Measurements from ENCODE around the gene TMEM175. TPM values are rescaled to one million over a fixed set of nuclear protein-coding genes. Genes with fewer than 3 reads are reported as not detected.
A peak's percentile ranks its signal among the peaks of the same experiment; 100 is the strongest.

The TMEM175 gene
- total RNA-seq, 1 experiment from 2014 or later = 18.8 TPM

GRCh38 chr4:929096-929765 lies 3.0 kb upstream of the TMEM175 start:
- Mint-ChIP-seq H3K9me3 (ENCODE audit: low read depth, unreplicated experiment) (no peaks in the 10 kb centered on the region), H3K4me3 (ENCODE audit: low read depth, unreplicated experiment) (no peak overlapping the region), H3K4me1 (ENCODE audit: low read depth, unreplicated experiment) (peaks cover 9% of the 10 kb centered on the region), H3K36me3 (ENCODE audit: insufficient read depth, unreplicated experiment) (peaks cover 28% of the 10 kb centered on the region), H3K27me3 (ENCODE audit: unreplicated experiment) (no peaks in the 10 kb centered on the region), H3K27ac (ENCODE audit: unreplicated experiment) (no peak overlapping the region)
- no TSS peak for BruUV-seq (replicated peaks)
- no peak for DNase-seq
- intact Hi-C loops (cut with micrococcal nuclease; ENCODE audit: unreplicated experiment) = no loop called here
- TF ChIP-seq CTCF (IDR thresholded peaks at IDR 0.05; ENCODE audit: unreplicated experiment) = no peak
- CTCF ChIA-PET = interaction anchor here (1.0 kb wide), 1 partner anchor 58 kb away, joined by 4 read pairs; the partner anchor contains the start of gene IDUA

- intact Hi-C loops (cut with micrococcal nuclease; ENCODE audit: unreplicated experiment) = no loop called here
- CTCF ChIA-PET = interaction anchor here (1.0 kb wide), 1 partner anchor 57 kb away, joined by 4 read pairs; the partner anchor contains the start of gene IDUA
- H3K4me1 Mint-ChIP-seq (ENCODE audit: low read depth, unreplicated experiment) = peaks cover 9% of the 10 kb centered on the region
- peaks cover 28% of the 10 kb centered on the region for H3K36me3 Mint-ChIP-seq (ENCODE audit: insufficient read depth, unreplicated experiment)
- H3K9me3 Mint-ChIP-seq (ENCODE audit: low read depth, unreplicated experiment) = no peaks in the 10 kb centered on the region
- no TSS peak for BruUV-seq (replicated peaks)
- no peak for DNase-seq
- H3K27ac Mint-ChIP-seq (ENCODE audit: unreplicated experiment) = peak overlapping the region; percentile 57
- TF ChIP-seq CTCF (IDR thresholded peaks at IDR 0.05; ENCODE audit: unreplicated experiment) = no peak
- H3K4me3 Mint-ChIP-seq (ENCODE audit: low read depth, unreplicated experiment) = peak overlapping the region; percentile 84
- H3K27me3 Mint-ChIP-seq (ENCODE audit: unreplicated experiment) = no peaks in the 10 kb centered on the region
Measured at GRCh38 chr4:930028-930551, 2.2 kb upstream of the TMEM175 start.

- BruUV-seq (replicated peaks) = TSS peak; percentile 69
- no peaks in the 10 kb centered on the region for H3K9me3 Mint-ChIP-seq (ENCODE audit: low read depth, unreplicated experiment)
- CTCF ChIA-PET = no interaction called here
- H3K36me3 Mint-ChIP-seq (ENCODE audit: insufficient read depth, unreplicated experiment) = peaks cover 28% of the 10 kb centered on the region
- intact Hi-C loops (cut with micrococcal nuclease; ENCODE audit: unreplicated experiment) = no loop called here
- peak overlapping the region; percentile 84 for H3K4me3 Mint-ChIP-seq (ENCODE audit: low read depth, unreplicated experiment)
- peak overlapping the region; percentile 57 for H3K27ac Mint-ChIP-seq (ENCODE audit: unreplicated experiment)
- TF ChIP-seq CTCF (IDR thresholded peaks at IDR 0.05; ENCODE audit: unreplicated experiment) = no peak
- H3K4me1 Mint-ChIP-seq (ENCODE audit: low read depth, unreplicated experiment) = peaks cover 9% of the 10 kb centered on the region
- DNase-seq = no peak
- no peaks in the 10 kb centered on the region for H3K27me3 Mint-ChIP-seq (ENCODE audit: unreplicated experiment)
Measured at GRCh38 chr4:930827-931193, 1.4 kb upstream of the TMEM175 start.

- TF ChIP-seq CTCF (IDR thresholded peaks at IDR 0.05; ENCODE audit: unreplicated experiment) = no peak
- H3K4me1 Mint-ChIP-seq (ENCODE audit: low read depth, unreplicated experiment) = peaks cover 9% of the 10 kb centered on the region
- peak; percentile 7 for DNase-seq
- peaks cover 28% of the 10 kb centered on the region for H3K36me3 Mint-ChIP-seq (ENCODE audit: insufficient read depth, unreplicated experiment)
- no peaks in the 10 kb centered on the region for H3K9me3 Mint-ChIP-seq (ENCODE audit: low read depth, unreplicated experiment)
- intact Hi-C loops (cut with micrococcal nuclease; ENCODE audit: unreplicated experiment) = no loop called here
- no peaks in the 10 kb centered on the region for H3K27me3 Mint-ChIP-seq (ENCODE audit: unreplicated experiment)
- no TSS peak for BruUV-seq (replicated peaks)
- H3K4me3 Mint-ChIP-seq (ENCODE audit: low read depth, unreplicated experiment) = peak overlapping the region; percentile 84
- CTCF ChIA-PET = interaction anchor here (0.5 to 0.6 kb wide), 2 partner anchors 356 to 619 kb away, joined by 3 to 6 read pairs; no protein-coding TSS in a partner anchor
- peak overlapping the region; percentile 57 for H3K27ac Mint-ChIP-seq (ENCODE audit: unreplicated experiment)
Measured at GRCh38 chr4:931194-931959, 883 bp upstream of the TMEM175 start.

Measured in Calu3 (cell line).